ENCODE data around the gene SPECC1L. TPM values are rescaled to one million over a fixed set of nuclear protein-coding genes. Genes with fewer than 3 reads are reported as not detected.

Gene SPECC1L
- total RNA-seq, 4 donors from 2014 or later = 18.2 to 114 (median 55.3) TPM

- no peak overlapping the region for H3K27ac ChIP-seq
- no peak for DNase-seq
Measured at GRCh38 chr22:24435861-24436371, 165.3 kb downstream of the SPECC1L start.

GRCh38 chr22:24436553-24436952, 165.9 kb downstream of the SPECC1L start:
- no peaks in the 10 kb centered on the region for H3K36me3 ChIP-seq
- no peaks in the 10 kb centered on the region for H3K9me3 ChIP-seq
- H3K4me1 ChIP-seq = peaks cover 0 to 11% of the 10 kb centered on the region in 2 donors
- DNase-seq = no peak
- no peak for TF ChIP-seq POLR2A (IDR thresholded peaks at IDR 0.05)
- TF ChIP-seq CTCF (IDR thresholded peaks at IDR 0.05) = no peak
- H3K4me3 ChIP-seq = no peak overlapping the region
- no peaks in the 10 kb centered on the region for H3K27me3 ChIP-seq
- no peak overlapping the region for H3K27ac ChIP-seq
- intact Hi-C loops (cut with DNase I; ENCODE audit: low total_unique reads) = no loop called here

More at GRCh38 chr22:24435861-24436371, 165.3 kb downstream of the SPECC1L start:
- H3K27me3 ChIP-seq = no peaks in the 10 kb centered on the region
- H3K4me3 ChIP-seq = no peak overlapping the region
- no peak for TF ChIP-seq CTCF (IDR thresholded peaks at IDR 0.05)
- TF ChIP-seq POLR2A (IDR thresholded peaks at IDR 0.05) = no peak
- intact Hi-C loops (cut with DNase I; ENCODE audit: low total_unique reads) = no loop called here
- H3K36me3 ChIP-seq = no peaks in the 10 kb centered on the region
- H3K4me1 ChIP-seq = peaks cover 0 to 11% of the 10 kb centered on the region in 2 donors
- H3K9me3 ChIP-seq = no peaks in the 10 kb centered on the region

GRCh38 chr22:24437091-24437490, 166.5 kb downstream of the SPECC1L start:
- intact Hi-C loops (cut with DNase I; ENCODE audit: low total_unique reads) = no loop called here
- Histone ChIP-seq H3K9me3 (no peaks in the 10 kb centered on the region), H3K4me1 (peaks cover 0 to 8% of the 10 kb centered on the region in 2 donors), H3K4me3 (no peak overlapping the region), H3K27ac (no peak overlapping the region), H3K36me3 (no peaks in the 10 kb centered on the region), H3K27me3 (no peaks in the 10 kb centered on the region)
- TF ChIP-seq CTCF (IDR thresholded peaks at IDR 0.05) (no peak), POLR2A (IDR thresholded peaks at IDR 0.05) (no peak)
- no peak for DNase-seq

- Histone ChIP-seq H3K4me3 (no peak overlapping the region), H3K9me3 (no peaks in the 10 kb centered on the region), H3K27ac (no peak overlapping the region), H3K4me1 (peaks cover 0 to under 1% of the 10 kb centered on the region in 2 donors), H3K36me3 (no peaks in the 10 kb centered on the region), H3K27me3 (no peaks in the 10 kb centered on the region)
- intact Hi-C loops (cut with DNase I; ENCODE audit: low total_unique reads) = no loop called here
- TF ChIP-seq POLR2A (IDR thresholded peaks at IDR 0.05) = no peak
- no peak for TF ChIP-seq CTCF (IDR thresholded peaks at IDR 0.05)
- DNase-seq = no peak
Measured at GRCh38 chr22:24437741-24438328, 167.2 kb downstream of the SPECC1L start.

GRCh38 chr22:24440270-24440717, 169.7 kb downstream of the SPECC1L start:
- no peak for DNase-seq
- intact Hi-C loops (cut with DNase I; ENCODE audit: low total_unique reads) = no loop called here
- Histone ChIP-seq H3K27ac (no peak overlapping the region), H3K27me3 (no peaks in the 10 kb centered on the region), H3K4me1 (no peaks in the 10 kb centered on the region), H3K4me3 (no peak overlapping the region), H3K36me3 (no peaks in the 10 kb centered on the region), H3K9me3 (no peaks in the 10 kb centered on the region)
- TF ChIP-seq CTCF (IDR thresholded peaks at IDR 0.05) (no peak), POLR2A (IDR thresholded peaks at IDR 0.05) (no peak)

All from uterus (tissue), 4 donors.